Gastrocnemius medialis (tissue), 4 donors: ENCODE measurements around the gene TLL2.

Source experiments
- CTCF ChIP-seq, 5 experiments: fragments of 450-650 bp in 3 of 5; fragments of 200-600 bp in 2 of 5; sonication (generic) in 2 of 5; IDR thresholded peaks in 4 of 5; conservative IDR thresholded peaks in 1 of 5; 1 replicate in 4 of 5; 2 replicates in 1 of 5; pipeline ENCODE4 v1.5.1; 2016 to 2019; ENCODE audit warnings: antibody characterized with exemption in 5 of 5, mild to moderate bottlenecking in 3 of 5, moderate library complexity in 3 of 5
- POLR2A ChIP-seq, 2 donors: fragments of 450-650 bp; IDR thresholded peaks; one replicate each; pipeline ENCODE4 v1.6.1; 2017; ENCODE audit warnings: antibody characterized with exemption in 2 of 2, mild to moderate bottlenecking in 2 of 2, moderate library complexity in 2 of 2

GRCh38 chr10:96395931-96396877, 117.5 kb downstream of the TLL2 start:
- peak; percentile 69 to 85 (median 78) for TF ChIP-seq CTCF (IDR thresholded peaks at IDR 0.05 in 4 of 5, conservative IDR thresholded peaks at IDR 0.05 in 1 of 5)
- no peak for TF ChIP-seq POLR2A (IDR thresholded peaks at IDR 0.05)
